Sigmoid colon (tissue), 7 donors: Measurements from ENCODE around the gene COQ10B. TPM values are rescaled to one million over a fixed set of nuclear protein-coding genes. Genes with fewer than 3 reads are reported as not detected.
"Not testable (repeated sequence)": the region's sequence is repeated elsewhere in the genome, so short reads cannot be mapped to it uniquely, and the experiment has no call there.

Source experiments
- DNase-seq: peaks from one replicate; pipeline ENCODE4 v3.0.0-alpha.2; 2019
- H3K27ac ChIP-seq, 4 donors: fragments of 200-600 bp; sonication (generic); one replicate each; pipeline ENCODE4 v1.5.1; 2016 to 2019; ENCODE audit warnings: mild to moderate bottlenecking in 1 of 4
- H3K27me3 ChIP-seq, 3 donors: fragments of 200-600 bp; sonication (generic); one replicate each; pipeline ENCODE4 v1.5.1; 2019; ENCODE audit warnings: mild to moderate bottlenecking in 1 of 3
- H3K36me3 ChIP-seq, 4 donors: fragments of 200-600 bp; sonication (generic); one replicate each; pipeline ENCODE4 v1.5.1; 2016 to 2019
- H3K4me1 ChIP-seq, 4 donors: fragments of 200-600 bp; sonication (generic); one replicate each; pipeline ENCODE4 v1.5.1; 2017 to 2019
- H3K4me3 ChIP-seq, 4 donors: fragments of 200-600 bp; sonication (generic); one replicate each; pipeline ENCODE4 v1.5.1; 2017 to 2019; ENCODE audit warnings: mild to moderate bottlenecking in 2 of 4, moderate library complexity in 1 of 4
- H3K9me3 ChIP-seq, 4 donors: fragments of 200-600 bp in 3 of 4; sonication (generic) in 3 of 4; one replicate each; pipeline versions ENCODE4 v1.5.1 to v1.6.1; 2013 to 2019
- CTCF ChIP-seq, 4 experiments: fragments of 450-650 bp in 3 of 4; fragments of 200-600 bp in 1 of 4; IDR thresholded peaks; one replicate each; pipeline ENCODE4 v1.5.1; 2016 to 2019; ENCODE audit warnings: antibody characterized with exemption in 4 of 4, mild to moderate bottlenecking in 3 of 4, moderate library complexity in 2 of 4
- EP300 ChIP-seq, 4 donors: sonication (generic); formaldehyde crosslinking; IDR thresholded peaks; one replicate each; pipeline ENCODE4 v1.6.1; 2017; ENCODE audit warnings: antibody characterized with exemption in 4 of 4
- POLR2A ChIP-seq, 2 donors: fragments of 450-650 bp; IDR thresholded peaks; one replicate each; pipeline ENCODE4 v1.6.1; 2016; ENCODE audit warnings: antibody characterized with exemption in 2 of 2, mild to moderate bottlenecking in 2 of 2, moderate library complexity in 2 of 2
- POLR2AphosphoS5 ChIP-seq, 4 donors: sonication (generic); formaldehyde crosslinking; IDR thresholded peaks; one replicate each; pipeline ENCODE4 v1.6.1; 2017; ENCODE audit warnings: antibody characterized with exemption in 4 of 4
- WGBS, 2 donors: extraction: QIAGEN DNeasy Blood & Tissue Kit; methylation state at CpG; one replicate each; pipeline ENCODE4 v1.1.7; 2013; 5-methylcytosine and 5-hydroxymethylcytosine counted together
- intact Hi-C: fragments of 100-400 bp; cut with DNase I; formaldehyde crosslinking; loops from one replicate; pipeline ENCODE4 v1.15.1; 2023
- polyA plus RNA-seq, 3 donors: library from polyadenylated mRNA; stranded (reverse); fragments of 200-250 nt; gene quantifications; one replicate each; pipeline ENCODE4 v1.2.3, GENCODE V29; 2013
- total RNA-seq, 4 donors: library from RNA; depleted of rRNA; stranded (reverse); fragments of >200 nt; gene quantifications; one replicate each; pipeline ENCODE4 v1.1.0, GENCODE V29; 2016
- donor health status: healthy with polysubstance abuse.
- donor health status: Bipolar disorder and iron deficiency.
- donor health status: healthy.

COQ10B gene
- total and polyA plus RNA-seq, 7 donors = 15.1 to 77.9 (median 35.0) TPM

DNA sequence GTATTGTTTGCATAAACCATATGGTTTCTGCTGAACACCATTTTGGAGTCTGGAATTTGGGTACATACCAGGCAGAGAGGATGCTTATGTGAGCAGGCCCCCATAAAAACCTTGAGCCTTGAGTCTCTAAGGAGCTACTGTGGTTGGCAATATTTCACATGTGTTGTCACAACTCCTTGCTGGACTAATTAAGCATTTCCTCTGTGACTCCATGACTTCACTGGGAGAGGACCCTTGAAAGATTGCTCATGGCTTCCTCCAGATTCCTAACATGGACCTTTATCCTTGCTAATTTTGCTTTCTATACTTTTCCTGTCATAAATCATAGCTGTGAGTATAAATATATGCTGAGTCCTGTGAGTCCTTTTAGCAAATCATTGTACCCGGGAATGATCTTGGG is 7.6 kb upstream of the COQ10B start:
- no peak overlapping the region for H3K27ac ChIP-seq
- no peak for DNase-seq
- no peak overlapping the region for H3K4me3 ChIP-seq
- H3K9me3 ChIP-seq = no peaks in the 10 kb centered on the region
- WGBS, 2 donors = 83 to 88% methylated on average over 1 of the region's 1 CpG
- no peaks in the 10 kb centered on the region for H3K36me3 ChIP-seq
- no peaks in the 10 kb centered on the region for H3K4me1 ChIP-seq
- no peaks in the 10 kb centered on the region for H3K27me3 ChIP-seq
- no peak for TF ChIP-seq POLR2A (IDR thresholded peaks at IDR 0.05)
- TF ChIP-seq POLR2AphosphoS5 (IDR thresholded peaks at IDR 0.05) = no peak
- no peak for TF ChIP-seq EP300 (IDR thresholded peaks at IDR 0.05)
- no peak for TF ChIP-seq CTCF (IDR thresholded peaks at IDR 0.05)
- intact Hi-C loops = no loop called here

- H3K27ac ChIP-seq = no peak overlapping the region
- no peaks in the 10 kb centered on the region for H3K36me3 ChIP-seq
- DNase-seq = no peak
- no peak overlapping the region for H3K4me3 ChIP-seq
- H3K4me1 ChIP-seq = no peaks in the 10 kb centered on the region
- TF ChIP-seq POLR2AphosphoS5 (IDR thresholded peaks at IDR 0.05) (no peak), POLR2A (IDR thresholded peaks at IDR 0.05) (no peak), EP300 (IDR thresholded peaks at IDR 0.05) (no peak), CTCF (IDR thresholded peaks at IDR 0.05) (no peak)
- intact Hi-C loops = no loop called here
- no peaks in the 10 kb centered on the region for H3K27me3 ChIP-seq
- H3K9me3 ChIP-seq = no peaks in the 10 kb centered on the region
Measured at GRCh38 chr2:197446844-197447243, 6.5 kb upstream of the COQ10B start.

- no peaks in the 10 kb centered on the region for H3K36me3 ChIP-seq
- peaks cover 0 to 18% (median 16%) of the 10 kb centered on the region in 4 donors for H3K4me1 ChIP-seq
- no peak for DNase-seq
- H3K27ac ChIP-seq = no peak overlapping the region
- H3K9me3 ChIP-seq = no peaks in the 10 kb centered on the region
- intact Hi-C loops = loop anchor here (5.0 to 10.0 kb wide), 2 partner anchors 67 to 254 kb away; partner anchors contain the start of genes MARS2 and MOB4
- H3K27me3 ChIP-seq = no peaks in the 10 kb centered on the region
- H3K4me3 ChIP-seq = no peak overlapping the region
- no peak for TF ChIP-seq POLR2AphosphoS5 (IDR thresholded peaks at IDR 0.05)
- no peak for TF ChIP-seq POLR2A (IDR thresholded peaks at IDR 0.05)
- TF ChIP-seq CTCF (IDR thresholded peaks at IDR 0.05) = no peak
- no peak for TF ChIP-seq EP300 (IDR thresholded peaks at IDR 0.05)
- 93 to 94% methylated on average over 25 of the region's 25 CpGs for WGBS, 2 donors
Measured at GRCh38 chr2:197450465-197450864, 2.9 kb upstream of the COQ10B start.

DNA sequence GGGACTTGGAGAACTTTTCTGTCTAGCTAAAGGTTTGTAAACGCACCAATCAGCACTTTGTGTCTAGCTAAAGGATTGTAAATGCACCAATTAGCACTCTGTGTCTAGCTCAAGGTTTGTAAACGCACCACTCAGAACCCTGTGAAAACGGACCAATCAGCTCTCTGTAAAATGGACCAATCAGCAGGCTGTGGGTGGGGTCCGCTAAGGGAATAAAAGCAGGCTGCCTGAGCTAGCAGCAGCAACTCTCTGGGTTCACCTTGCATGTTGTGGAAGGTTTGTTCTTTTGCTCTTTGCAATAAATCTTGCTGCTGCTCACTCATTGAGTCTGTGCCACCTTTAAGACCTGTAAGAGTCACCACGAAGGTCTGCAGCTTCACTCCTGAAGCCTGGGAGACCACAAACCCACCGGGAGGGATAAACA is 2.4 kb upstream of the COQ10B start:
- H3K27ac ChIP-seq, H3K4me3 ChIP-seq, H3K27me3 ChIP-seq, DNase-seq, H3K36me3 ChIP-seq, H3K9me3 ChIP-seq: not testable (repeated sequence)
- 78 to 91% methylated on average over 6 of the region's 6 CpGs for WGBS, 2 donors
- peaks cover 0 to 20% (median 18%) of the 10 kb centered on the region in 4 donors for H3K4me1 ChIP-seq
- intact Hi-C loops = loop anchor here (5.0 to 10.0 kb wide), 2 partner anchors 66 to 254 kb away; partner anchors contain the start of genes MARS2 and MOB4

DNA sequence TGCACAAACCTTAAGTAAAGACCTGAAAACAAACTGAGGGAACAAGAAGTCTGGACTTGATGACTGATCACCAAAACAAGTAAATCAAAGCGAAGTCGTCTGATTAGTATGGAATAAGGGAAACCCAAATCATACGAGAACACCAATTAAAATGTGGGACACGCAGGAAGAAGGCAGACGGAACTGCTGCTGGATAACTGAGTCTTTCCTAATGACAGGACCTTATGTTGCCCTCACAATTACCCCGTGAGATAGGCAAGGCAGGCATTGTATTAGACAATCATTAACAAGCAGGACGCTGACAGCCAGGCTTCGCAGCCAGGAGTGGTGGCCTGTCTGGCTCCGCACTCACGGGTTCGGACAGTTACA is 614 bp upstream of the COQ10B start:
- peak overlapping the region; percentile 72 to 99 (median 93) for H3K4me3 ChIP-seq
- no peak for DNase-seq
- peak overlapping the region; percentile 95 to 100 (median 98) for H3K27ac ChIP-seq
- intact Hi-C loops = loop anchor here (1.0 to 10.0 kb wide), 4 partner anchors 18 to 252 kb away; partner anchors contain the start of genes HSPD1, MARS2 and MOB4
- H3K9me3 ChIP-seq = no peaks in the 10 kb centered on the region
- TF ChIP-seq EP300 (IDR thresholded peaks at IDR 0.05) (no peak), POLR2A (IDR thresholded peaks at IDR 0.05) (no peak), POLR2AphosphoS5 (IDR thresholded peaks at IDR 0.05) (no peak), CTCF (IDR thresholded peaks at IDR 0.05) (no peak)
- H3K27me3 ChIP-seq = no peaks in the 10 kb centered on the region
- WGBS, 2 donors = 1 to 3% methylated on average over 11 of the region's 11 CpGs
- peaks cover 0 to 20% (median 18%) of the 10 kb centered on the region in 4 donors for H3K4me1 ChIP-seq
- no peaks in the 10 kb centered on the region for H3K36me3 ChIP-seq
